Mesenchymal stem cell (in vitro differentiated cells and primary cell): ENCODE measurements around the gene SLC27A3.

Experiments
- DNase-seq: peaks from one replicate; pipeline ENCODE4 v3.0.0-alpha.2; 2013
- H2AFZ ChIP-seq: one replicate; pipeline ENCODE4 v1.6.1; 2013; ENCODE audit warnings: low read depth, mild to moderate bottlenecking, control low read depth, inconsistent platforms, low read length, moderate library complexity
- H2AK5ac ChIP-seq: 2 replicates; pipeline ENCODE4 v1.6.1; 2013; ENCODE audit warnings: low read length, moderate library complexity, mild to moderate bottlenecking, inconsistent platforms; ENCODE audit not compliant: severe bottlenecking
- H2BK120ac ChIP-seq: one replicate; pipeline ENCODE4 v1.6.1; 2013; ENCODE audit warnings: low read depth, mild to moderate bottlenecking, inconsistent platforms, low read length, moderate library complexity
- H2BK12ac ChIP-seq, 2 experiments: one replicate each; pipeline ENCODE4 v1.6.1; 2013; ENCODE audit warnings: inconsistent platforms in 2 of 2, low read length in 2 of 2, mild to moderate bottlenecking in 2 of 2, moderate library complexity in 2 of 2, control low read depth in 1 of 2
- H2BK15ac ChIP-seq: one replicate; pipeline ENCODE4 v1.6.1; 2013; ENCODE audit warnings: mild to moderate bottlenecking, low read depth, inconsistent platforms; ENCODE audit not compliant: poor library complexity, severe bottlenecking
- H2BK5ac ChIP-seq: 2 replicates; pipeline ENCODE4 v1.6.1; 2013; ENCODE audit warnings: low read depth, mild to moderate bottlenecking, low read length, control low read depth, inconsistent platforms; ENCODE audit not compliant: poor library complexity, severe bottlenecking
- H3K14ac ChIP-seq, 2 experiments: one replicate each; pipeline ENCODE4 v1.6.1; 2013; ENCODE audit warnings: inconsistent platforms in 2 of 2, low read length in 2 of 2, control low read depth in 1 of 2, mild to moderate bottlenecking in 1 of 2, moderate library complexity in 1 of 2
- H3K18ac ChIP-seq, 2 experiments: one replicate each; pipeline ENCODE4 v1.6.1; 2013; ENCODE audit warnings: inconsistent platforms in 2 of 2, low read length in 2 of 2, control low read depth in 1 of 2, low read depth in 1 of 2, mild to moderate bottlenecking in 1 of 2
- H3K23ac ChIP-seq, 2 experiments: one replicate each; pipeline ENCODE4 v1.6.1; 2013; ENCODE audit warnings: inconsistent platforms in 2 of 2, low read length in 2 of 2, mild to moderate bottlenecking in 2 of 2, moderate library complexity in 2 of 2, control low read depth in 1 of 2
- H3K27ac ChIP-seq: 2 replicates; pipeline ENCODE4 v1.5.1; 2013; ENCODE audit warnings: mild to moderate bottlenecking, moderate library complexity, low read length, control low read depth, inconsistent platforms; ENCODE audit not compliant: poor library complexity, severe bottlenecking
- H3K27me3 ChIP-seq, 2 experiments: 2 replicates each; pipeline versions ENCODE4 v1.6.1 to v1.7.0; 2013; ENCODE audit warnings: low read length in 2 of 2, mild to moderate bottlenecking in 2 of 2, moderate library complexity in 2 of 2, control low read depth in 1 of 2, inconsistent platforms in 1 of 2; ENCODE audit not compliant: control insufficient read depth in 1 of 2, insufficient read depth in 1 of 2
- H3K36me3 ChIP-seq, 2 experiments: 2 replicates each; pipeline versions ENCODE4 v1.6.1 to v1.7.0; 2013; ENCODE audit warnings: low read length in 2 of 2, control low read depth in 1 of 2, inconsistent platforms in 1 of 2, low read depth in 1 of 2, mild to moderate bottlenecking in 1 of 2; ENCODE audit not compliant: insufficient read depth in 2 of 2, control insufficient read depth in 1 of 2
- H3K4ac ChIP-seq, 2 experiments: one replicate each; pipeline ENCODE4 v1.6.1; 2013; ENCODE audit warnings: inconsistent platforms in 2 of 2, low read length in 2 of 2, mild to moderate bottlenecking in 2 of 2, moderate library complexity in 2 of 2, control low read depth in 1 of 2, low read depth in 1 of 2
- H3K4me1 ChIP-seq: 2 replicates; pipeline ENCODE4 v1.6.1; 2013; ENCODE audit warnings: low read depth, low read length, control low read depth; ENCODE audit not compliant: control insufficient read depth, insufficient read depth
- H3K4me2 ChIP-seq: 2 replicates; pipeline ENCODE4 v1.6.1; 2013; ENCODE audit warnings: low read length, mild to moderate bottlenecking, inconsistent platforms; ENCODE audit not compliant: poor library complexity, severe bottlenecking
- H3K4me3 ChIP-seq, 2 experiments: 2 replicates each; pipeline versions ENCODE4 v1.5.1 to v1.7.0; 2013; ENCODE audit warnings: low read length in 2 of 2, mild to moderate bottlenecking in 2 of 2, control low read depth in 1 of 2, low read depth in 1 of 2; ENCODE audit not compliant: insufficient read depth in 1 of 2
- H3K79me1 ChIP-seq: replicated peaks from 2 replicates; pipeline ENCODE4 v1.6.1; 2013; ENCODE audit warnings: mild to moderate bottlenecking, control low read depth, low read length, inconsistent platforms; ENCODE audit not compliant: poor library complexity, severe bottlenecking
- H3K9ac ChIP-seq: 2 replicates; pipeline ENCODE4 v1.7.0; 2013; ENCODE audit warnings: mild to moderate bottlenecking, low read length, moderate library complexity
- H3K9me3 ChIP-seq: 2 replicates; pipeline ENCODE4 v1.7.0; 2013; ENCODE audit warnings: mild to moderate bottlenecking, low read length; ENCODE audit not compliant: control insufficient read depth
- H4K8ac ChIP-seq: one replicate; pipeline ENCODE4 v1.6.1; 2013; ENCODE audit warnings: inconsistent platforms, mild to moderate bottlenecking, low read length, moderate library complexity
- H4K91ac ChIP-seq: one replicate; pipeline ENCODE4 v1.6.1; 2013; ENCODE audit warnings: mild to moderate bottlenecking, low read length, inconsistent platforms
- WGBS: methylation state at CpG from one replicate; pipeline ENCODE4 v1.1.7; 2013; ENCODE audit warnings: mixed read lengths; 5-methylcytosine and 5-hydroxymethylcytosine counted together

Gene SLC27A3

GRCh38 chr1:153793261-153793972 lies 18.2 kb downstream of the SLC27A3 start:
- H2BK5ac ChIP-seq: no peak overlapping the region
- no peak overlapping the region for H2AK5ac ChIP-seq
- H3K4ac ChIP-seq: no peak overlapping the region
- DNase-seq: no peak
- no peaks in the 10 kb centered on the region for H3K9me3 ChIP-seq
- 86% methylated on average over 7 of the region's 9 CpGs for WGBS
- H3K14ac ChIP-seq: no peak overlapping the region
- no peak overlapping the region for H3K4me2 ChIP-seq
- H2BK15ac ChIP-seq: peak overlapping the region; percentile 70
- peaks cover 0 to 3% of the 10 kb centered on the region in 2 experiments for H3K27me3 ChIP-seq
- no peak overlapping the region for H4K8ac ChIP-seq
- no peak overlapping the region for H2AFZ ChIP-seq
- H3K36me3 ChIP-seq: peaks cover 0 to 4% of the 10 kb centered on the region in 2 experiments
- H3K79me1 ChIP-seq: no peaks in the 10 kb centered on the region
- no peak overlapping the region for H3K9ac ChIP-seq
- no peak overlapping the region for H2BK120ac ChIP-seq
- H3K4me3 ChIP-seq: no peak overlapping the region
- H3K23ac ChIP-seq: no peak overlapping the region
- H4K91ac ChIP-seq: no peak overlapping the region
- H3K4me1 ChIP-seq: peaks cover 9% of the 10 kb centered on the region
- H2BK12ac ChIP-seq: no peak overlapping the region
- no peak overlapping the region for H3K27ac ChIP-seq
- no peak overlapping the region for H3K18ac ChIP-seq

DNA sequence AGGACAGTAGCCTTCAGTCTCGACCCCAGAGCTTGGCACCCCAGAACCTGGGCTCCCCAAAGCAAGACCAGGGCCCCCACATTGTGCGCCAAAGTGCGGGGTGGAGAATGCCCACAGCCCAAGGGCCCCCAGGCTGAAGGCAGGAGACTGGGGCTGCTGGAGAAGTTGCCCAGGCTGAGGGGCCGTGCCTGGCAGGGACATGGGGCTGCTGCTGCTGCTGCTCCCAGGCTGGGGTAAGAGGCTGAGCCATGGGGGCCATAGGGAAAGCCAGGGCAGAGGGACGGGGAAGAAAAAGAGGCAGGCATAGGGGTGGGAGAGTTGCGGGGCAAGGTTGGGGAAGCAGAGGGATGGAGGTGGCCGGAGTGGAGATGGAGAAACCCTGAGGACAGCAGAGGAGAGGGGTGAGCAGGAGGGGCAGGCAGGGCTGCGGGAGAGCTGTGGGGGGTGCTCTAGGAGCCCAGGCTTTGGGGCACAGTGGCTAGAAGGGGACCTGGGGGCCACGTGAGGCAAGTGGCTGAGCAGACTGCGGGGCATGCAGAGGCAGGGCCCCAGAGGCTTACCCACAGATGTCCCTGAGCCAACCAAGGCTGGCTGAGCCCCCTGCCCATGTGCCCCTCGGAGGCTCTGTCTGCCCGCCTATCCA lies 18.9 kb downstream of the SLC27A3 start:
- no peaks in the 10 kb centered on the region for H3K9me3 ChIP-seq
- no peak overlapping the region for H2AK5ac ChIP-seq
- peak overlapping the region in 1 of 2 experiments; percentile 28 for H3K4ac ChIP-seq
- WGBS: 87% methylated on average over 12 of the region's 12 CpGs
- no peak overlapping the region for H2BK5ac ChIP-seq
- no peak overlapping the region for H2AFZ ChIP-seq
- no peak for DNase-seq
- no peak overlapping the region for H3K27ac ChIP-seq
- no peak overlapping the region for H2BK15ac ChIP-seq
- peak overlapping the region; percentile 68 for H2BK120ac ChIP-seq
- H3K4me1 ChIP-seq: peaks cover 9% of the 10 kb centered on the region
- peak overlapping the region; percentile 81 for H4K91ac ChIP-seq
- H3K79me1 ChIP-seq: no peaks in the 10 kb centered on the region
- H3K4me3 ChIP-seq: no peak overlapping the region
- H3K36me3 ChIP-seq: peaks cover 0 to 4% of the 10 kb centered on the region in 2 experiments
- H3K14ac ChIP-seq: no peak overlapping the region
- no peak overlapping the region for H4K8ac ChIP-seq
- H2BK12ac ChIP-seq: peak overlapping the region; percentile 38 to 64
- no peak overlapping the region for H3K4me2 ChIP-seq
- H3K23ac ChIP-seq: no peak overlapping the region
- no peak overlapping the region for H3K18ac ChIP-seq
- H3K9ac ChIP-seq: no peak overlapping the region
- peaks cover 0 to 3% of the 10 kb centered on the region in 2 experiments for H3K27me3 ChIP-seq

DNA sequence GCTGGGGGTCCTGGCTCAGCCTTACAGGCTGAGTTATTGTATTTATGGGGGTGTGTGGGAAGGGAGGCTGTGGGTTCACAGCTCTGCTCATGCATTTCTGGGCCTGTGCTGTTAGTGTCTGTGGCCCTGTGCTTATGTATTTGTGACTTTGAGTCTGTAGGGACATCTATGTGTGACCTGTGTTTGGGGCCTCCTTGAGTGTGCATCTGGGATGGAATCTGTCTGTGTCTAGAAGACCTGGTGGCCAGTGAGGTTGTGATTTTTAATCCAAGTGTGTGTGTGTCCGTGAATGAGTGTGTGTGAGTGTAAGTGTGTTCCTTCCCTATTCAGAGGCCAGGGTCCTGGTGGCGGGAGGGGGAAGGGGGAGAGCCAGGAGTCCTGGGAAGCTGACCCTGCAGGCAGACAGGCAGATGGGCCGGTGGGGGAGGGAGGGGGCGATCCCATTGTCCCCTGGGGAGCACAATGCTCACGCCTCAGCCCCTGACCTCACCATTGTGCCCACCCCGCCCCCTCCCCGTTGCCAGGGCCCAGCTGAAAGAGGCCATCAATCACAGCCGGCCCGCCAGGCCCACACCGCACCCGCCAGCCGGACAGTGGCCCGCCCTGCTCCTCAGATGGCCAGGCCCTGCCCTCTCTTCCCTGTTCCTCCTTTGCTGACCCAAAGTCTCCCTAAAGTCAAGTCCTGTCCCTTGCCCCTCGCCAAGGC lies 19.6 kb downstream of the SLC27A3 start:
- Histone ChIP-seq H2BK120ac (no peak overlapping the region), H3K9ac (no peak overlapping the region), H3K27me3 (no peaks in the 10 kb centered on the region), H4K91ac (peak overlapping the region; percentile 81), H3K9me3 (no peaks in the 10 kb centered on the region), H3K27ac (no peak overlapping the region), H4K8ac (peak overlapping the region; percentile 53), H2BK12ac (peak overlapping the region in 1 of 2 experiments; percentile 29), H3K4me3 (no peak overlapping the region), H3K23ac (no peak overlapping the region), H3K79me1 (no peaks in the 10 kb centered on the region), H2AFZ (no peak overlapping the region), H3K4me2 (no peak overlapping the region), H3K14ac (no peak overlapping the region), H2BK15ac (no peak overlapping the region), H2AK5ac (no peak overlapping the region), H2BK5ac (no peak overlapping the region), H3K4me1 (peaks cover 9% of the 10 kb centered on the region), H3K18ac (peak overlapping the region in 1 of 2 experiments; percentile 54), H3K4ac (peak overlapping the region in 1 of 2 experiments; percentile 28), H3K36me3 (peaks cover 0 to 10% of the 10 kb centered on the region in 2 experiments)
- no peak for DNase-seq
- WGBS: 62% methylated on average over 9 of the region's 14 CpGs

- no peak for DNase-seq
- Histone ChIP-seq H3K4ac (no peak overlapping the region), H2AK5ac (no peak overlapping the region), H3K27me3 (no peaks in the 10 kb centered on the region), H2BK15ac (no peak overlapping the region), H3K27ac (no peak overlapping the region), H2BK5ac (no peak overlapping the region), H3K23ac (no peak overlapping the region), H3K14ac (no peak overlapping the region), H3K18ac (peak overlapping the region in 1 of 2 experiments; percentile 54), H3K79me1 (no peaks in the 10 kb centered on the region), H3K9ac (no peak overlapping the region), H2BK120ac (no peak overlapping the region), H3K9me3 (no peaks in the 10 kb centered on the region), H3K4me3 (no peak overlapping the region), H4K8ac (peak overlapping the region; percentile 53), H3K4me2 (no peak overlapping the region), H3K4me1 (peaks cover 9% of the 10 kb centered on the region), H2BK12ac (peak overlapping the region in 1 of 2 experiments; percentile 29), H4K91ac (peak overlapping the region; percentile 2), H3K36me3 (peaks cover 0 to 16% of the 10 kb centered on the region in 2 experiments), H2AFZ (no peak overlapping the region)
- WGBS: 95% methylated on average over 17 of the region's 18 CpGs
Measured at GRCh38 chr1:153795330-153795837, 20.2 kb downstream of the SLC27A3 start.
